HG03159 (cell line): ENCODE data around the gene NECAP2.
A peak's percentile ranks its signal among the peaks of the same experiment; 100 is the strongest.

ENCODE experiments used
- ATAC-seq: cut with Tn5 transposase; IDR thresholded peaks from one replicate; pipeline ENCODE4 v1.9.1; 2021; ENCODE audit warnings: mild to moderate bottlenecking, moderate library complexity; ENCODE audit not compliant: unreplicated experiment

The NECAP2 gene

DNA sequence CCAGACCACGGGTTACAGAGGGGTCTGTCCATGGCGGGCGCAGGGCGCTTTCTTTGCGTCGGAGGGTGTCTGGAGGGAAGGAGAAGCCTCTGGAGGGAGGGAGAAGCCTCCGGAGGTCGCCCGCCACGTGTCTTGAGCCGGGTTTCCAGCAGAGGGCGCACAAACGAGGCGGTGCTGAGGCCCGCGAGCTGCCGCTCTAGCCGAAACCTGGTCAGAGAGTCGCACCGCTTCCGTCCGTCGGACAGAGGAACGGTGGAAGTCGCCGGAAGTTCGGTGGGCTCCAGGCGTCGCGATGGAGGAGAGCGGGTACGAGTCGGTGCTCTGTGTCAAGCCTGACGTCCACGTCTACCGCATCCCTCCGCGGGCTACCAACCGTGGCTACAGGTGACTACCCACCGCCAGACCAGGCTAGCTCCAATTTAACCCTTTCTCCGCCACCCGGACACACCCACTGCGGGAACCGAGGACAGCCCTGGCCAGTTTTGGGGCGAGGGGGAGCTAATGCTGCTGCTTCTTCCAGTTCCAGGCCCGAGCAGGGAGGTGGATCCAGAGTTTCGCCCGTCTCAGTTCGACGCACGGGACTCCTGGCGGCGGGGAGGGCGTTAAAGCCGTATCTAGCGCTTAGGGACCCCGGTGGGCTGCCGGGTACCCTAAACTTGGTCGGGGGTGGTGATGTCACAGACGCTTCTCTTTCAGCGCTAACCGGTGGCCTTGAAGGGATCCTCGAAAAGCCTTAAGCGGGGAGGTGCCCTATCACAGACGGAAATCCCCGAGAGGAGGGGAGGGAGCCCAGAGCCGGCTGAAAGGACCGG lies at the start of gene NECAP2:
Gene NECAP2 (plus strand): TSS at position 255 of the 812 bp plus-strand sequence. CDS start 38 bp downstream, at position 293.
- ATAC-seq = peak; percentile 90

DNA sequence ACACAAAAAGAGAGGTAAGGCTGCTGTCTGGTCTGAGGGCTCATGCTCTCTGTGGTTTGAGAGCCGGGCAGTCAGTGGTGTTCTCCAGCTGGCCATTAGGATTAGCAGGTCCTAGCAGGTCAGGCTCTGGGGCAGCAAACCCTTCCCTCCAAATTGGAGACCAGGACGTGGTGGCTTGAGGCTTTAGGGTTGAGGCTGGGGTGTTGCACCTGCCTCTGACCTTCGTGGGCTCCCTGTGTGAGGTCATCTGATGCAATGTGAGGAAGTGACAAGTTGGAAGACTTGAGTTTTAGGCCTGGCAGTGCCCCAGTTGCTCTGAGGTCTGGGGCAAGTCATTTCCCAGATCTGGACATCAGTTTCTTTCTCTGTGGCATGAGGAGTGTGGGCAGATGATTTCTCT lies 49.1 kb upstream of the NECAP2 start:
- ATAC-seq = no peak

GRCh38 chr1:16392740-16393569 lies 47.6 kb upstream of the NECAP2 start:
- ATAC-seq = no peak

DNA sequence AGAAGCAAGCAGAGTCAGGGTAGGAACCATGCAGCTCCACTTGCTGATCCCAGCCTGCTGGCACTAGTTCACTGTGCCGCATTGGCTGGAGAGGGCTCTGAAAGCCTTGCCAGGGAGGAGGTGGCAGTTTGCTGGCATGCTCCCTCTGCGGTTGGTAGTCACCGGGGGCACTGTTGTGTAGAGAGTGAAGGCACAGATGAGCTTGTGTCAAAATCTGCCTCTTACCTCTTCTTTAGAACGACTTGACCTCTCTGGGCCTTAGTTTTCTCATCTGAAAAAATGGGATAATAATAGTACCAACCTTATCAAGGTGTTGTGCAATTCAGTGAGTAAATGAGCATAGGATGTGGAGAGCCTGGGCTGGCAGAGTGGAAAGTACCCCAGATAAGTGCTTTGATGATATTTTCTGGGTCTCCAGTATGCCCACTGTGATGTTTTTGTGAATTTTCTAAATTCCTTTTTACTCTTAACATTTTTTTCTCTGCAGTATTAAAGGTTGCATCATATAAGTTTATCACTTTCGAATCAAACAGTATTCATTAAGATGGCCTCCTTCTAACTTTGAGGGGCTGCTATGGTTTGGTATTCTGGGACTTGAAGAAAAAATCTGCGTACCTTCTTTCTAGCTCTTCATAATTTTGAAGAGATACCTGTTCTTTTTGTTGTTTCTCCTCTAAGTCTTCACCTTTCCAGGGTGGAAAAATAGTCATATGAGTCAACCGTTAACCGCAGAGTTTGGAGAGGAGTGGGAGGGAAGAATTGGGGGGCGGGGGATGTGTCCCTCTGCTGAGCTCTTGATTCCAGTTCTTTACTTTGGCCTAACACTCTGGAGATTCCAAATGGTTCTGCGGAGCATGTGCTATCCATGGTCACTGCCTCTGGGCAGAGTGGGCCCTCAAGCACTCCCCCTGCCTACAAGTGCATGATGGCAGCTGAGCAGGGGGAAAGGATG lies 46.7 kb upstream of the NECAP2 start:
- no peak for ATAC-seq

GRCh38 chr1:16394977-16395376 lies 45.5 kb upstream of the NECAP2 start:
- ATAC-seq = no peak

GRCh38 chr1:16396591-16396990 lies 43.9 kb upstream of the NECAP2 start:
- ATAC-seq = no peak

- no peak for ATAC-seq
Measured at GRCh38 chr1:16397120-16397519, 43.4 kb upstream of the NECAP2 start.

DNA sequence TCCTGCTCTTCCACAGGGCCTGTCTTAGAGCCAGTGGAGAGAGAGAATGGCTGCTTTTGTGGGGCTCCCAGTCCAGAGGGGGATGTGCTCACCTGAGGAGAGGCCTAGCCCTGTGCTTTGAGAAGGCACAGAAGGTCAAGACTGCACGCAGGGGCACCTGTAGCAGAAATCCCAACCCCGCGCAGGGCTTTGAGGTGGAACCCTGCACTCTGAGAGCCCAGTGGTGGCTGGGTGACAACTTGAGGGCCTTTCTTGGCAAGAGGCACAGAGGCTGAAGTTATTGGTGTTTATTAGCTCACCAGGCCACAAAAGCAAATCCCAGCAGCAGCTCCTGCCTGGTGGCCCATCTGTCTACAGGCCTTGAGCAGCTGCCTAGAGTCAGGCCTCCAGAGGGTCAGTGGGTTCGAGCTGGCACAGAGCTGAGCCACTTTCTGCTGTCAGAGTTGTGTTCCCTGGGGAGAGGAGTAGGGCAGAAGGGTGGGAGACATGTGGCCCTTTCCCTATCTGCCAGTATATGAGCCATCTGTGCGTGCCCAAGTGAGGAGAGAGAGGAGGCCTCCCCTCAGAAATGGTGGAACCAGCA lies 42.1 kb upstream of the NECAP2 start:
- no peak for ATAC-seq

GRCh38 chr1:16402742-16403141 lies 37.8 kb upstream of the NECAP2 start:
- no peak for ATAC-seq

- no peak for ATAC-seq
Measured at GRCh38 chr1:16405441-16405840, 35.1 kb upstream of the NECAP2 start.

DNA sequence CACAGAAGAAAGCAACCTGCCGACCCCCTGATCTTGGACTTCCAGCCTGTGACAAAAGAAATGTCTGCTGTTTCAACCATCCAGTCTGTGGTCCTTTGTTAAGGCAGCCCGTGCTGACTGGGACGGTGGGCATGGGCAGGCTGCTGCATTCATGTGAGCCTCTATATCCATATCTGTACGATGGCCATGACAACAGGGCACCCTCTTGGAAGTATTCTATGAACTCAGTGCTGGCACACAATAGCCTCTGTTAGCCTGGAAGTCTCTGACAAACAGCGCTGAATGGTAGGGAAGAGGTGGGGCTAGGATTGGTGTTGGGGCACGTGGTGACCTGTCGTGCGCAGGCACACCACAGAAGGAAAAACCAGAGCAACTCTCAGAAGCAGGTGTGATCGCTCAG lies 33.7 kb upstream of the NECAP2 start:
- no peak for ATAC-seq

DNA sequence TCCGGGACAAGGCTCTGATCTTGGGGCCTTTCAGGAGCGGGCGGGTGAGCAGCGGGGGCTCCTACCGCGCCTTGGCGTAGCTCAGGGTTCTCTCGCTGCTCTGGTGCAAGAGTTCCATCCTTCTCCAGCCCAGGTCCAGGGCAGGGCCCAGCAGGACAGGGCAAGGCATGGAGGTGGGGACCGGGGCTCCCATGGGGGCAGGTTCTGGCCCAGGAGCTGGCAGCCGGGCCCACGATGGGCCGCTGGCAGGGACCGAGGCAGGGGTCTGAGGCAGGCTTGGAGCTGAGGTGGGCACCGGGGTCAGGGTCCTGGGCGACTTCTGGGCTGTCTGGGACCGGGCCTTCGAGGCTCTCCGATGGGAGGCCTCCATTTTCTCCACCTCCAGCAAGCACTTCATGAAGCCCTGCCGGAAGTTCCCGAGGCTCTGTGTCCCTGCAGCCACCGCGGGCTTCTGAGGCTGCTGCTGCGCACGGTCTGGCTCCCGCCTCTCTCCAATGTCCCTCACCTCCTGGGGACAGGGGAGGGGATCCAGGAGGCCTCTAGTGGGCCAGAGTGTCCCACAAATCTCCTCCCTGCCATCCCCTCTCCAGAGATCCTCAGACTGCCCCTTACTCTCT lies 30.9 kb upstream of the NECAP2 start:
- no peak for ATAC-seq

DNA sequence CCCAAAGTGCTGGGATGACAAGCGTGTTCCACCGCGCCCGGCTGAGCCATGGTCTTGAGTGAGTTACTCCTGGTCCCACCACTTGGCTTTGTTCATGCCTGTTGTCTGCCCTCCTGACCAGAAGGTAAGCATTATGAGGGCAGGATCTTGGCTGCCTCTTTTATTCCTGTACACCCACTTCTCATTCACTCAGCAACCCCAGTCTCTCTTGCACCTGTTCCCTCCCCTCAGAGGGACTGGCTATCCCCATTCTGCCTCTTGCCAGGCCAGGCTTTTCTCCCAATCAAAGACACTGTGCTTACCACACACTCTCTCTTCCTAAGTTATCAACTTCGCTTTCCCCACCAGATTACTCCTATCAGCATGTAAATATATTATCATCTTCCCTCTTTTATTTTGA lies 29.7 kb upstream of the NECAP2 start:
- ATAC-seq = no peak

DNA sequence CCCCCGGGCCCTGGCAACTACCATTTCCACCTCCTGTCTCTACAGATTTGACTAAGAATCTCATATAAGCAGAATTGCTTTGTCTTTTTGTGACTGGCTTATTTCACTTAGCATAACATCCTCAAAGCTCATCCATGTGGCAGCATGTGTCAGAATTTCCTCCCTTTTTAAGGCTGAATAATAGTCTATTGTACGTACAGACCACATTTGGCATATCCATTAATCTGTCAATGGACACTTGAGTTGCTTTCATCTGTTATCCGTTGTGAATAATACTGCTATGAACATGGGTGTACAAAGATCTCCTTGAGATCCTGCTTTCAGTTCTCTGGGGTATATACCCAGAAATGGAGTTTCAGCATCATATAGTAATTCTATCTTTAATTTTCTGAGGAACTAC lies 27.3 kb upstream of the NECAP2 start:
- no peak for ATAC-seq

GRCh38 chr1:16418823-16419425 lies 21.6 kb upstream of the NECAP2 start:
- ATAC-seq = no peak

DNA sequence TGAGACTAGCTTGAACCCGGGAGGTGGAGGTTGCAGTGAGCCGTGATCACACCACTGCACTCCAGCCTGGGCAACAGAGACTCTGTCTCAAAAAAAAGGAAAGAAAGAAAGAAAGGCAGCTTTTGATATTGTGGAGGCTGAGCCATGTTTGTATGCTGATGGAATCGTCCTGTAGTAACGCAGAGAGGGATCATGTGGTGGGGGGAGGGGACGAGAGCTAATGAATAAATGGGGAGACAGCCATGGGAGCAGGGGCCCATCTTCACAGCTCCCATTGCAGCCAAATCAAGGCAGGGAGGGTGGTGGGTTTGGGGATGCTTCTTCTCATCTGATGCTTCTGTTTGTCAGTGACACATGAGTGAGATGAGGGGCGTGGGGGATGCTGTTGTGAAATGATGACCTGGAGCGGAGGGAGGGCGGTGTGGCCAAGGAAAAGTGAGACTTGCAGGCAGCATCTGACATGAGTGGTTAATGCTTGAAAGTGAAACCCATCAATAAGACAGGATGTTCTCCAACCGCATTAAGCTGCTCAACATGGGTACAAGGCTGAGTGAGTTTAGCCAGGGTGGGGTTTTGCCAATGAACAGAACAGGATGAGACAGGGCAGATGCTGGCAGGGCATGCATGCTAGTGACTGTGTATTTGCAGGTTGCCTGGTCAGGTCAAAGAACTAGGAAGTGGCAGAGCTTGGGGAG lies 20.0 kb upstream of the NECAP2 start:
- ATAC-seq = peak; percentile 94

DNA sequence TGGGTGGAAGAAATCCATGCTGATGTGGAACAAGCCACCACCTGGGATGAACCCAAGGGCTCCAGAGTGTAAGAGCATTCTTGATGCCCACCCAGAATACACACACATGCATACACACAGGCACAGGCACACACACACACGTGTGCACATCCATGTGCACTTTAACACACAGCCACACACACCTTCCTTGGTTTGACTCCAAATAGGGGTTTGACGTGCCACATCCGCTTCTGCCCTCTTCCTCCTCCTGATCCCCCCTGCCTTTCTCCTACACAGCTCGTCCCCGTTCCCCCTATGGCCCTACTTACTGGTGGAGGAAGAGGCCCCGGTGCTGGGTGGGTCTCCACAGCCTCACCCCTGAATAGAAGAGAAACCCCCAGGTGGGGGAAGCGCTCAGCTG lies 19.3 kb upstream of the NECAP2 start:
- no peak for ATAC-seq

DNA sequence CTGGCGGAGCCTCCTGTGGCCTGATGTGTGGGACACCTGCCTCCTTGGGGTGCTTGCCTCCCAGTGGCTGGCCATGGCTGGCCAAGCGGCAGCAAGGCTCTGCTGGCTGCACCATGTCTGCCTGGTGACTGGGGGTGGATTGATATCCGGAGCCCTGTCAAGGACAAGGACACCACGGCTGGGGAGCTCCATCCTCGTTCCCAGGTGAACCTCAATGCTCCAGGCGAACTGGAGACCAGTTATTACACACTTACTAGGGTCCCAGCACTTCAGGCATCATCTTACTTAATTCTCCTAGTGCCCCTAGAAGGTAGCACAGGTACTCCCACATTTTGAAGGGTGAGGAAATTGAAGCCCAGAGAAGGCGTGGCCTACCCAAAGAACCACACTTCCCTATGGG lies 18.5 kb upstream of the NECAP2 start:
- no peak for ATAC-seq
